HG02798 (cell line): Measurements from ENCODE around the gene SLC25A2.
A peak's percentile ranks its signal among the peaks of the same experiment; 100 is the strongest.
"Not testable (repeated sequence)": the region's sequence is repeated elsewhere in the genome, so short reads cannot be mapped to it uniquely, and the experiment has no call there.

ENCODE experiments used
- ATAC-seq: cut with Tn5 transposase; IDR thresholded peaks from one replicate; pipeline ENCODE4 v1.9.1; 2021; ENCODE audit warnings: mild to moderate bottlenecking; ENCODE audit not compliant: unreplicated experiment, poor library complexity

Gene SLC25A2

DNA sequence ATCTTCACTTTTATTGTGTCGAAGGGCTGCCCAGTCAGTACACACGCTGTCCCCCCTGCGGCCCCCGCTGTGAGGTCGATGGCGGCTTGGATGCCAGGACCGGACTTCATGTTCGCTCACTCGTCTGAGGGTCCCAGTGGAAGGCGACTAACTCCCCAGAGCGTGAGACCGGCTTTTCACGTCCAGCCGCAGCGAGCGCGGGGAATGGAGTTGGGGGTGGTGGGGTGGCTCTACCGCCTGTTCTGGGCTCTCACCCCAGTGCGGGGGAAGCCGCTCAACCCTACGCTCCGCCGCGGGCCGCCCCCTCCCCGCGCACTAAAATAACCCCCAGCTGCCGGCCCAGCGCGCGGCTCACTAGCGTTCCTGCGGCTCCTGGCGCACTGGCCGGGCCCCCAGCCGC, at the start of gene SLC25A2:
Gene SLC25A2, minus strand, starts transcription at position 294 of the 400 bp plus-strand sequence. Its CDS starts 184 bp downstream, at position 110.
- no peak for ATAC-seq

DNA sequence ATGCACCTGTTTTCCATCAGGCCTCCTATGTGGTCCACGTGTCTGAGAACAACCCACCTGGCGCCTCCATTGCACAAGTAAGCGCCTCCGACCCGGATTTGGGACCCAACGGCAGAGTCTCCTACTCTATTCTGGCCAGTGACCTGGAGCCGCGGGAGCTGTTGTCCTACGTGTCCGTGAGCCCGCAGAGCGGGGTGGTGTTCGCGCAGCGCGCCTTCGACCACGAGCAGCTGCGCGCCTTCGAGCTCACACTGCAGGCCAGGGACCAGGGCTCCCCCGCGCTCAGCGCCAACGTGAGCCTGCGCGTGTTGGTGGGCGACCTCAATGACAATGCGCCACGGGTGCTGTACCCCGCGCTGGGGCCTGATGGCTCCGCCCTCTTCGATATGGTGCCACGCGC, 47.7 kb upstream of the SLC25A2 start:
- no peak for ATAC-seq

DNA sequence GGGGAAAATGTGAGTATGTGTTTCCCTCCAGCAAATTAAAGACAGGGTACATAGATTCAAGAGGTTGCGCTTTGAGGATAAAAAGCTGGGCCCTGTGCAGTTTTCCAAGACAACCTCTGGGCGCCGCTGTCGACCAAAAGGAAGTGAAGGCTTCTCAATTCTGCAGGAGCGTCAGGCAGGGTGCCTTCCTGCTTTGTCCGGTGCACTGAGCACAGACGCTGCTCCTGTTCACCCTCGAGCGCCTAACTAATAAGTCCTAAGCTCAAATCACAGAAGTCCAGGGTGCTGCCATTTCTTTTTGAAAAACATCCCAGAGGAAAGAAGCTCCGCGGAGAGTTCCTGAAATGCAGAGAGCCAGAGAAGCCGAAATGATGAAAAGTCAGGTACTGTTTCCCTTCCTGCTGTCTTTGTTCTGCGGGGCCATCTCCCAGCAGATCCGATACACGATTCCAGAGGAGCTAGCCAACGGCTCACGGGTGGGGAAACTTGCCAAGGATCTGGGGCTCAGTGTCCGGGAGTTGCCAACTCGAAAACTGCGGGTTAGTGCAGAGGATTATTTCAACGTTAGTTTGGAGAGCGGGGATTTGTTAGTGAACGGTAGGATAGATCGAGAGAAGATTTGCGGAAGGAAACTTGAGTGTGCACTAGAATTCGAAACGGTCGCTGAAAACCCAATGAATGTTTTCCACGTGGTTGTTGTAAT, 46.2 kb upstream of the SLC25A2 start, which contains the start of gene PCDHGB1:
Gene PCDHGB1, plus strand, starts transcription at position 183 of the 703 bp plus-strand sequence. Its CDS starts 162 bp downstream, at position 345.
- no peak for ATAC-seq

DNA sequence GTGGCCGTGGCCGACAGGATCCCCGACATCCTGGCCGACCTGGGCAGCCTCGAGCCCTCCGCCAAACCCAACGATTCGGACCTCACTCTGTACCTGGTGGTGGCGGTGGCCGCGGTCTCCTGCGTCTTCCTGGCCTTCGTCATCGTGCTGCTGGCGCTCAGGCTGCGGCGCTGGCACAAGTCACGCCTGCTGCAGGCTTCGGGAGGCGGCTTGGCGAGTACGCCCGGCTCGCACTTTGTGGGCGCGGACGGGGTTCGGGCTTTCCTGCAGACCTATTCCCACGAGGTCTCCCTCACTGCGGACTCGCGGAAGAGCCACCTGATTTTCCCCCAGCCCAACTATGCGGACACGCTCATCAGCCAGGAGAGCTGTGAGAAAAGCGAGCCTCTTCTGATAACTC, 42.2 kb upstream of the SLC25A2 start:
- not testable (repeated sequence) for ATAC-seq

DNA sequence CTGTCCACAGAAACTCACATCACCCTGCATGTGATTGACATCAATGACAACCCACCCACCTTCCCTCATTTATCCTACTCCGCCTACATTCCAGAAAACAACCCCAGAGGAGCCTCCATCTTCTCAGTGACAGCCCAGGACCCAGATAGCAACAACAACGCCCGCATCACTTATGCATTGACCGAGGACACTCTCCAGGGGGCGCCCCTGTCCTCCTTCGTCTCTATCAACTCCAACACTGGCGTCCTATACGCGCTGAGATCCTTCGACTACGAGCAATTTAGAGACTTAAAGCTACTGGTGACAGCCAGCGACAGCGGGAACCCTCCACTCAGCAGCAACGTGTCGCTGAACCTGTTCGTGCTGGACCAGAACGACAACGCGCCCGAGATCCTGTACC, 41.5 kb upstream of the SLC25A2 start:
- ATAC-seq: no peak

DNA sequence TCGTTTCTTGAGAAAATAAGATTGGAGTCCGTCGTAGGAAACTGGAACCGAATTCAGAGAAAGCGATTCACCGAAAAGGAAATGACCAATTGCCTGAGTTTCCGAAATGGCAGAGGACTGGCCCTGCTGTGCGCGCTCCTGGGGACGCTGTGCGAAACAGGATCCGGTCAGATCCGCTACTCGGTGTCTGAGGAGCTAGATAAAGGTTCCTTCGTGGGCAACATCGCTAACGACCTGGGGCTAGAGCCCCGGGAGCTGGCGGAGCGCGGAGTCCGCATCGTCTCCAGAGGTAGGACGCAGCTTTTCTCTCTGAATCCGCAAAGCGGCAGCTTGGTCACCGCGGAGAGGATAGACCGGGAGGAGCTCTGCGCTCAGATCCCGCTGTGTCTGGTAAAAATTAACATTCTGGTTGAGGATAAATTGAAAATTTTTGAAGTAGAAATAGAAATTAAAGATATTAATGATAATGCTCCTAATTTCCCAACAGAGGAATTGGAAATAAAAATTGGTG, 40.2 kb upstream of the SLC25A2 start:
- no peak for ATAC-seq

DNA sequence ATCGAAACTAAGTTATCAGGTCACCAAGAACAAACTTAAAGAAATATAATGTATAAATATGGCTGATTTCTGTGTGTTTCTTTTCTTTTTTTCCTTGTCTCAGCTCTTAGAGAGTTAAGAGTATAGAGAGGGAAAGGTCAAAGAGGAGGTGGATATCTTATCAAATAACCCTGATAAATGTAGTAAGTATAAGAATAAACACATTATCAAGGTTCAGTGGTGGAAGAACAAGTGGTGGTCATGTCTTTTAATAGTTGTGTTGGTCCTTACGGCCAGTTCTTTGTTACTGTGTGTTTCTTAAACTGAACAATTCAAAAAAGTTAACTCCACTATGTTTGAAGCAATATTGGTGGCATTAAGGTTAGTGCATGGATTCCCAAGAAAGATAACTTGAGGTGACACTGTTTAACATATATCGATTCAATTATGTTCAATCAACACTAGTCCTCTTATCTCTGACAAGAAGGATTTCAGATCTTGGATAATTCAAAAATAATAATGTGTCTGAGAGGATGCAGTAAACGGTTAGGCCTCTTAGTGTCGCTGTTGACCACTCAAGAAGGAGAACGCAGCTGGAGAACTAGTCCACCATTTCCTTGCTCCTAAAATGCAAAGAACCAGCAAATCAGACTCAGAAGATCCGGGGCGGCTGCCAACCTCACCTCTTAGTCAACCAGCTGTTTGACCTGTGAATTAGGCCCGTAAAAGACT, 39.5 kb upstream of the SLC25A2 start, which contains the start of gene PCDHGA3:
Gene PCDHGA3, plus strand, starts transcription at position 588 of the 711 bp plus-strand sequence. CDS start 205 bp downstream, outside the sequence.
- no peak for ATAC-seq

DNA sequence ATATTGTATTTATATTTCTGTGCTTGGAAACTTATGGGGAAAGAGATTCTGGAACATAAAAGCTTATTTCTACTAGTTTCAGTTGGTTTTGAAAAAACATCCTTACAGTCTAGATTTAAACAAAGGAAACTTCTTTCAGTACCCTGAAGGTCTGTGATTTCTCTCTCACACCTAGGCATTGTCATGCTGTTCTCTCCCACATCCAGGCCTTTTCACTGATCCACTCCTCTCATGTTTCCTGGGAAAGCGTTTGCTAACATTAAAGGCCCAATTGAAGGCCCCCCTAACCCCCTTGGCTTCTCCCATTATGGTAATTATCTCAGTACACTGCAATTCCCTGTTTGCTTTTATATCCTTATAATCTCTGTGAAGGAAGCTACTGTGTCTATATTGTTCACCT, 38.9 kb upstream of the SLC25A2 start:
- no peak for ATAC-seq

DNA sequence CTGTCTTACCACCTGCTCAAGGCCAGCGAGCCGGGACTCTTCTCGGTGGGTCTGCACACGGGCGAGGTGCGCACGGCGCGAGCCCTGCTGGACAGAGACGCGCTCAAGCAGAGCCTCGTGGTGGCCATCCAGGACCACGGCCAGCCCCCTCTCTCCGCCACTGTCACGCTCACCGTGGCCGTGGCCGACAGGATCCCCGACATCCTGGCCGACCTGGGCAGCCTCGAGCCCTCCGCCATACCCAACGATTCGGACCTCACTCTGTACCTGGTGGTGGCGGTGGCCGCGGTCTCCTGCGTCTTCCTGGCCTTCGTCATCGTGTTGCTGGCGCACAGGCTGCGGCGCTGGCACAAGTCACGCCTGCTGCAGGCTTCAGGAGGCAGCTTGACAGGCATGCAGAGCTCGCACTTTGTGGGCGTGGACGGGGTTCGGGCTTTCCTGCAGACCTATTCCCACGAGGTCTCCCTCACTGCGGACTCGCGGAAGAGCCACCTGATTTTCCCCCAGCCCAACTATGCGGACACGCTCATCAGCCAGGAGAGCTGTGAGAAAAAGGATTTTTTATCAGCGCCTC, 37.0 kb upstream of the SLC25A2 start:
- ATAC-seq: not testable (repeated sequence)

DNA sequence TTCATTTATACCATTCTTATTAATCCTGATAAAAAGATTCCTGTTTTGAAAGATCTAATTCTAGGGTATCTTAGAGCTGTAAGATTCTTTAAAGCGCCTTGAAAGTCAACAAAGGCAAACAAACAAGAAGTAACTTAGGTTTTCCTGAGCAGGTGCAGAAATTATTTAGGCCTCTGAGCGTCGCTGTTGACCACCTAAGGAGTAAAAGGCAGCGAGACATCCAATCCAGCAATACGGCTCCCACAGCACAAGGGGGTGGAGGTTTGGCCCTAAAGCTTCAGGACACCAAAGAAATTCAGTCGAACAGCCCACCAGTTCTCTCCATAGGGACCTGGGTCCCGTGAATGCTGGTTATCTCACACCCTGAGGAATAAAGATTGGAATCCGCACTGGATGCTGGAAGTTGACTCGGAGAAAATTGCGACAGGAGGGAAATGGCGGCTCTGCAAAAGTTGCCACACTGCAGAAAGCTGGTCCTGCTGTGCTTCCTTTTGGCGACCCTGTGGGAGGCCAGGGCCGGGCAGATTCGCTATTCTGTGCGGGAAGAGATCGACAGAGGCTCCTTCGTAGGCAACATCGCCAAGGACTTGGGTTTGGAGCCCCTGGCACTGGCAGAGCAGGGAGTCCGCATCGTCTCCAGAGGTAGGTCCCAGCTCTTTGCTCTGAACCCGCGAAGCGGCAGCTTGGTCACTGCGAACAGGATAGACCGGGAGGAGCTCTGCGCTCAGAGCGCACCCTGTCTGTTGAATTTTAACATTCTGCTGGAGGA, 34.9 kb upstream of the SLC25A2 start, which contains the start of gene PCDHGA2:
Gene PCDHGA2, plus strand, starts transcription at position 223 of the 769 bp plus-strand sequence.
- ATAC-seq: no peak

DNA sequence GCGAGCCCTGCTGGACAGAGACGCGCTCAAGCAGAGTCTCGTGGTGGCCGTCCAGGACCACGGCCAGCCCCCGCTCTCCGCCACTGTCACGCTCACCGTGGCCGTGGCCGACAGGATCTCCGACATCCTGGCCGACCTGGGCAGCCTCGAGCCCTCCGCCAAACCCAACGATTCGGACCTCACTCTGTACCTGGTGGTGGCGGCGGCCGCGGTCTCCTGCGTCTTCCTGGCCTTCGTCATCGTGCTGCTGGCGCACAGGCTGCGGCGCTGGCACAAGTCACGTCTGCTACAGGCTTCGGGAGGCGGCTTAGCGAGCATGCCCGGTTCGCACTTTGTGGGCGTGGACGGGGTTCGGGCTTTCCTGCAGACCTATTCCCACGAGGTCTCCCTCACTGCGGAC, 28.7 kb upstream of the SLC25A2 start:
- ATAC-seq: not testable (repeated sequence)

DNA sequence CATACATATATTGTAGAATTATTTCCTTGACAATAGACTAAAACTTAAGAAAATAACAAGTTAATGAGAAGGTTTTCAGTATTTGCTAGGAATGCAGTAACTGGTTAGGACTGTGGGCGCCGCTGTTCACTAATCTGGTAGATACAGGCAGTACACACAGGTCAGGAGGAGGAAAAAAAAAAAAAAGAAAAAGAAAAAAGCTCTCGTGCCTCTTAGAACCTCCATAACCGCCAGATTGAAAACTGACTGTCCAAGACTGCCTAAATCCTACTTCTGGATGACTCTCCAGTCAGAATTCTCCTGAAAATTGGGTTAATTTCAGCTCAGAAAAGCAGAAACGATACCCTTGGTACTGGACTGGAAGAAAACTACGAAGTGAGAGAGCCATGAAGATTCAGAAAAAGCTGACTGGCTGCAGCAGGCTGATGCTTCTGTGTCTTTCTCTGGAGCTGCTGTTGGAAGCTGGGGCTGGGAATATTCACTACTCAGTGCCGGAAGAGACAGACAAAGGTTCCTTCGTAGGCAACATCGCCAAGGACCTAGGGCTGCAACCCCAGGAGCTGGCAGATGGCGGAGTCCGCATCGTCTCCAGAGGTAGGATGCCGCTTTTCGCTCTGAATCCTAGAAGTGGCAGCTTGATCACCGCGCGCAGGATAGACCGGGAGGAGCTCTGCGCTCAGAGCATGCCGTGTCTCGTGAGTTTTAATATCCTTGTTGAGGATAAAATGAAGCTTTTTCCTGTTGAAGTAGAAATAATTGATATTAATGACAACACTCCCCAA, 26.6 kb upstream of the SLC25A2 start, which contains the start of gene PCDHGA1:
Gene PCDHGA1, plus strand, starts transcription at position 216 of the 782 bp plus-strand sequence.
- peak; percentile 61 for ATAC-seq

DNA sequence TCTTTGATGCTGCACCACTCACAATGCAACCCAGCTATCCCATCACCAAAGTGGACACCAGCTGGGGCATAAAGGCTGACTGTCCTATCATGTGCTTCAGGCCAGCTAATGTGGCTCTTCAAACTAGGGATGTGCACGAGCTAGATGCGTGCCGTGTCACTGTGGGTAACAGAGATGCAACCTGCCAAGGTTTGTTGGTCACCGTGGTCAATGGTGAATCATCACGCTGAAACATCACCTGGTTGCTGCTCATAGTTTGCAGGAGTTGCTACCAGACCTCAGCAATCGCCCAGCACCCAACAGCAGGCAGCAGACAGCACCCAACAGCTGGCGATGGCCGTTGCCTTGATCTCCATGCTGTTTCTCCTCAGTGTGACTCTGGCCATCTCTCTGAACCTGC, 24.4 kb upstream of the SLC25A2 start:
- no peak for ATAC-seq

DNA sequence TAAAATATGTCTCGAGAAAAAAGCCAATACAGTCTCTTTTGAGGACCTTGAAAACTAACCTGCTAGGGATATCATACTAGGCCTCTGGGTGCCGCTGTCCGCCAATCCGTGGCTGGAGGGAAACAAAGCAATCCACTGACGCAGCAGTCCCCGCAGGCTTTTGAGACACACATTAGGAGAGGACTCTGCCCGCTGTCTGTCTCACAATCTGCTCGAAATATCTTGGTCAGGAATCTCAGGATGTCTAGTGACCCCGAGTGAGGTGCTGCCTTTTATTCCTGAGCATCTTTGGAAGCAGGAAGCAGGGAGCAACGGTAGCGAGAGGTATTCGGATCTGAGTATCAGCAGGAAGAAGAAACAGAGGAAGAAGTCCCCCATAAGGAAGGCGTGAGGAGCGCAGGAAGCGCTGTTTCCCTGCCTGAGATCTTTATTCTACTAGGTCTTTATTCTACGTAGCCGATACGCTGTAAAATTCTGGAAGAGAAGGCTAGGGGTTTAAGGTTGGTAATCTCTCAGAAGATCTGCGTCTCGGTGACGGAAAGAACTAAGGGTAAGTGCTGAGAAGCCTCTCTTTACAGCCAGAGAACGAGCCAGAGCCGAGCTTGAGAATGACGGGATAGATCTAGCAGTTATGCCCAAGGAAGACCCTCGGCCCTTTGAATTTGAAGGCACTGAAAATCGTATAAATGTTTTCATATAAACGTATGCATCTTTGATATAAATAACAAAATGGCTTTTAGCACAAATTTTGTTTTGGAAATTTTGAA, 22.4 kb upstream of the SLC25A2 start:
- peak; percentile 91 for ATAC-seq

DNA sequence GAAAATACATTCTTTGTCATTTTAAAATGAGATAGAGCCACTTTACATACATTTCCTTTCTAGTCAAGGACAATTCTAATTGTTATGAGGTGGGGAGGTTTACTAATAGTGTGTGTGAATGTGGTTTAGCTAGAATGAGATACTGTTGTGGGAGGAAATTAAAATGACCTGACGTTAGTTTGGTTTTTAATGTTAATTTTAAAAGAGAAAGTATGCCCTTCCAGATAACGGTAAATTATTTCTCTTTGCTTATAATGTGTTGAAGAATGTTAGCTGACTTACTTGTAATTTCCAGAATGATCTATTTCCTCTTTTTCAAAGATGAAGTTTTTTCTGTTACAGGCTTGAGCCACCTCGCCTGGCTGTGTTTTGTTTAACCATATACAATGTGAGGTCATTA, 18.4 kb upstream of the SLC25A2 start:
- no peak for ATAC-seq

DNA sequence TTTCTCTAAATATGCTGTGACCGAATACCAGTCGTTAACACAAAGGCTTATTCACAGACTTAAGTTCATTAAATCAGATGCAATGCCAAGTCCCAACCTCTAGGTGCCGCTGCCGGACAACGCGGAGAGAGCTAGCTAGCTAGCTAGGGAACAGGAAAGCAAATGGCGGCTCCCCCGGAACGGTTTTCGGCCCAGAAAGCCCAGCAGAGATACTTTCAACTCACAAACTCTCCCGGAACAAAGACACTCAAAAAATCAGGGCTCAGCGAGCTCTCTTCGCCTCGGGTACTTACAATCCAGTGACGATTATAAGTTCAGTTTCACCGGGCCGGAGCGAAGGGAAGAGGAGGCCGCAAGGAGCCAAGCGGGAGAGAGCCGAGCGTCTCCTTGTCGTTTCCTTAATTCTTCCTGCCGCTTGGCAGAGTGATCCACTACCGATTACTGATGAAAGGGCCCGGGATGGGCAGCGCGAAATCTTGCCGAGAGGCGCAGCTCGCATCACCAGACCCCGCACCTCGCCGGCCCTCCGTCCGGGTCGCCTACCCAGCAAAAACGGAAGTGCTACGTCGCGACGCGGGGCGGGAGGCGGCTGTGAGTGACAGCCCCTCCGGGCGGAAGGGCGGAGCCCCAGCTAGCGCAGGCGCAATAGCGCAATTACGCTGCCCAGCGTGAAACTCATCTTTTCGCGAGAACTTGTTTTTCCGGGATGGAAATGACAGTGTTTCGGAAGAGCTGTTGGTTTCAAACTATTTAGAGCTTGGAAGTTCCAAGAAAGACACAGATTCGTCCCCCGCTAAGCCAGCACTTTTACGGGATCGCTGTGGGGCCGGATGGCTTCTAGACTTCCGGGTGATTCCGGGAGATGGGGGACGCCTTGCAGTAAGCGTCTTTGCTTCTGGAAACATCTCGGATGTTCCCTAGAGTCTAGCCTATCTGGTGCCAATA, 16.6 kb upstream of the SLC25A2 start, which contains the start of gene TAF7:
Gene TAF7, minus strand, starts transcription at position 560 of the 945 bp plus-strand sequence. CDS start 740 bp downstream, outside the sequence.
- peak; percentile 97 for ATAC-seq

DNA sequence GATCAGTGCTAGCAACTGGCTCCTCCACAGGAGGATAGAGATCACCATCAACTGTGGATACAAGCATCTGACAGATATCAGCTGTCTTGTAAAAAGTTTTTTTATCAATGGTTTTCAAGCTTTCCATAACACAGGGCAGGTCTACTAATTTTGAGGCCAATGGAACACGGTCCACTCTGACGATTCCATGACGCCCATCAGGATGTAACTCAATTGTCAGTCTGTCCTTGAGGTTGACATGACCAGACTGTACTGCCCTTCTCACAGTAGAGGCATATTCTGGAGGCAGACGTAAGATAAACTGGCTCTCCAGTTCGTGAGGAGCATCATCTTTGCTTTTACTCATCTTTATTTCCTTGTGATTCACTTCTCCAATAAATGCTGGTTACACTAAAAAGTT, 15.8 kb upstream of the SLC25A2 start:
- ATAC-seq: no peak
